GM19324 (cell line): ENCODE measurements around the gene GREM1.

Experiments
- ATAC-seq: cut with Tn5 transposase; IDR thresholded peaks from one replicate; pipeline ENCODE4 v1.9.1; 2021; ENCODE audit warnings: mild to moderate bottlenecking, moderate library complexity; ENCODE audit not compliant: unreplicated experiment, low FRiP score

Gene GREM1

GRCh38 chr15:32729700-32730395 lies 12.0 kb downstream of the GREM1 start:
- ATAC-seq = no peak

GRCh38 chr15:32730677-32731654 lies 13.2 kb downstream of the GREM1 start:
- ATAC-seq = no peak

GRCh38 chr15:32732574-32733157 lies 14.9 kb downstream of the GREM1 start:
- no peak for ATAC-seq

- no peak for ATAC-seq
Measured at GRCh38 chr15:32733281-32733680, 15.5 kb downstream of the GREM1 start.

- no peak for ATAC-seq
Measured at GRCh38 chr15:32735989-32736700, 18.3 kb downstream of the GREM1 start.

GRCh38 chr15:32736701-32737061 lies 18.9 kb downstream of the GREM1 start:
- ATAC-seq = no peak

GRCh38 chr15:32737304-32737703 lies 19.5 kb downstream of the GREM1 start:
- no peak for ATAC-seq

- ATAC-seq = no peak
Measured at GRCh38 chr15:32738666-32739065, 20.9 kb downstream of the GREM1 start.

- no peak for ATAC-seq
Measured at GRCh38 chr15:32739522-32740063, 21.8 kb downstream of the GREM1 start.

- no peak for ATAC-seq
Measured at GRCh38 chr15:32743411-32744140, 25.8 kb downstream of the GREM1 start.

- ATAC-seq = no peak
Measured at GRCh38 chr15:32746116-32746857, 28.5 kb downstream of the GREM1 start.

GRCh38 chr15:32747921-32748342 lies 30.1 kb downstream of the GREM1 start:
- ATAC-seq = no peak

- no peak for ATAC-seq
Measured at GRCh38 chr15:32750979-32751378, 33.2 kb downstream of the GREM1 start.

GRCh38 chr15:32757426-32757825 lies 39.6 kb downstream of the GREM1 start:
- no peak for ATAC-seq

GRCh38 chr15:32763295-32763694 lies 45.5 kb downstream of the GREM1 start:
- no peak for ATAC-seq

- ATAC-seq = no peak
Measured at GRCh38 chr15:32765236-32765635, 47.4 kb downstream of the GREM1 start.

- ATAC-seq = no peak
Measured at GRCh38 chr15:32766101-32766500, 48.3 kb downstream of the GREM1 start.

GRCh38 chr15:32767236-32767635 lies 49.4 kb downstream of the GREM1 start:
- no peak for ATAC-seq

GRCh38 chr15:32774022-32774421 lies 56.2 kb downstream of the GREM1 start:
- ATAC-seq = no peak
